ENCODE results near the gene KIF2A. TPM values are rescaled to one million over a fixed set of nuclear protein-coding genes. Genes with fewer than 3 reads are reported as not detected.

Gene KIF2A
- total and polyA plus RNA-seq, 9 of the 15 experiments (the other 6 are each of a cell fraction or from before 2014, with no cell fraction given), result 42.6 to 126 (median 77.6) TPM

- TF ChIP-seq, protein P1, sequence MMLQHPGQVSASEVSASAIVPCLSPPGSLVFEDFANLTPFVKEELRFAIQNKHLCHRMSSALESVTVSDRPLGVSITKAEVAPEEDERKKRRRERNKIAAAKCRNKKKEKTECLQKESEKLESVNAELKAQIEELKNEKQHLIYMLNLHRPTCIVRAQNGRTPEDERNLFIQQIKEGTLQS (IDR thresholded peaks at IDR 0.05), result peak; percentile 62; the same call in 1 of the 2 replicates
- TF ChIP-seq, protein P1 (CRISPR knock-in tag; conservative IDR thresholded peaks at IDR 0.05), result no peak
- TF ChIP-seq NUFIP1 (IDR thresholded peaks at IDR 0.05; ENCODE audit: partially characterized antibody), result no peak
- TF ChIP-seq TEAD2 (tag; IDR thresholded peaks at IDR 0.05), result no peak
- TF ChIP-seq HEY1 (CRISPR knock-in tag; IDR thresholded peaks at IDR 0.05; ENCODE audit: borderline replicate concordance), result no peak
- TF ChIP-seq ZNF263 (CRISPR knock-in tag; IDR thresholded peaks at IDR 0.05; ENCODE audit: borderline replicate concordance), result no peak
- TF ChIP-seq, protein P2, sequence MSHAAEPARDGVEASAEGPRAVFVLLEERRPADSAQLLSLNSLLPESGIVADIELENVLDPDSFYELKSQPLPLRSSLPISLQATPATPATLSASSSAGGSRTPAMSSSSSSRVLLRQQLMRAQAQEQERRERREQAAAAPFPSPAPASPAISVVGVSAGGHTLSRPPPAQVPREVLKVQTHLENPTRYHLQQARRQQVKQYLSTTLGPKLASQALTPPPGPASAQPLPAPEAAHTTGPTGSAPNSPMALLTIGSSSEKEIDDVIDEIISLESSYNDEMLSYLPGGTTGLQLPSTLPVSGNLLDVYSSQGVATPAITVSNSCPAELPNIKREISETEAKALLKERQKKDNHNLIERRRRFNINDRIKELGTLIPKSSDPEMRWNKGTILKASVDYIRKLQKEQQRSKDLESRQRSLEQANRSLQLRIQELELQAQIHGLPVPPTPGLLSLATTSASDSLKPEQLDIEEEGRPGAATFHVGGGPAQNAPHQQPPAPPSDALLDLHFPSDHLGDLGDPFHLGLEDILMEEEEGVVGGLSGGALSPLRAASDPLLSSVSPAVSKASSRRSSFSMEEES (CRISPR knock-in tag; IDR thresholded peaks at IDR 0.05), result no peak
- no peak for TF ChIP-seq IRF2 (CRISPR knock-in tag; IDR thresholded peaks at IDR 0.05)
- no peak for TF ChIP-seq NFIX (CRISPR knock-in tag; IDR thresholded peaks at IDR 0.05; ENCODE audit: low read depth)
- TF ChIP-seq ZBED1 (IDR thresholded peaks at IDR 0.05), result no peak
- TF ChIP-seq FOXM1 (IDR thresholded peaks at IDR 0.05; ENCODE audit: low read depth), result no peak
- no peak for TF ChIP-seq FOXM1 (CRISPR knock-in tag; IDR thresholded peaks at IDR 0.05; ENCODE audit: low read depth)
Observed at GRCh38 chr5:62258654-62259053, 47.4 kb upstream of the KIF2A start (continued).
